Endothelial cell of umbilical vein (primary cell): Measurements from ENCODE around the gene AK9. TPM values are rescaled to one million over a fixed set of nuclear protein-coding genes. Genes with fewer than 3 reads are reported as not detected.

Source experiments
- BruUV-seq: library from RNA; stranded (reverse); fragments of 400-500 nt; replicated peaks from 2 replicates; lab custom pipeline; 2021; lab: Mats Ljungman, UMichigan
- CTCF ChIA-PET: fragments of 300-600, 350-600 bp; sonication (Branson Sonifier 250); formaldehyde crosslinking; loops from one replicate; lab custom pipeline; 2021; ENCODE audit warnings: antibody characterized with exemption, inconsistent platforms; lab: Charles Lee
- POLR2A ChIA-PET: fragments of 300-600, 350-600 bp; sonication (Branson Sonifier 250); formaldehyde crosslinking; loops from one replicate; lab custom pipeline; 2021; ENCODE audit warnings: antibody characterized with exemption, inconsistent platforms; lab: Charles Lee
- DNase-seq: peaks from one replicate; pipeline ENCODE4 v3.0.0-alpha.2; 2011; ENCODE audit warnings: low read depth, low spot score
- FAIRE-seq: peaks from 2 replicates; lab custom pipeline; 2011; peaks lifted over from hg19 to GRCh38; lab: Jason Lieb, UNC
- H2AFZ ChIP-seq: 2 replicates; pipeline ENCODE4 v1.6.0; 2012; ENCODE audit warnings: low read depth, low read length, control low read depth, inconsistent platforms
- H3K27ac ChIP-seq: 2 replicates; pipeline ENCODE4 v1.5.1; 2011; ENCODE audit warnings: low read depth, mild to moderate bottlenecking, control low read depth, low read length, moderate library complexity; ENCODE audit not compliant: insufficient read depth
- H3K27me3 ChIP-seq, 2 experiments: 2 replicates each; pipeline versions ENCODE4 v1.6.0 to v1.6.1; 2011; ENCODE audit warnings: low read length in 2 of 2, mixed read lengths in 1 of 2; ENCODE audit not compliant: control insufficient read depth in 2 of 2, insufficient read depth in 2 of 2
- H3K36me3 ChIP-seq, 2 experiments: 2 replicates in 1 of 2; 3 replicates in 1 of 2; pipeline ENCODE4 v1.5.1; 2011; ENCODE audit warnings: low read length in 2 of 2, mild to moderate bottlenecking in 1 of 2, moderate library complexity in 1 of 2; ENCODE audit not compliant: control insufficient read depth in 2 of 2, insufficient read depth in 2 of 2; ENCODE audit errors: extremely low read depth in 1 of 2
- H3K4me1 ChIP-seq: 3 replicates; pipeline ENCODE4 v1.5.1; 2011; ENCODE audit warnings: mild to moderate bottlenecking, low read length; ENCODE audit not compliant: control insufficient read depth, insufficient read depth; ENCODE audit errors: extremely low read depth
- H3K4me2 ChIP-seq: 2 replicates; pipeline ENCODE4 v1.6.1; 2011; ENCODE audit warnings: low read length, control low read depth, mixed read lengths; ENCODE audit not compliant: insufficient read depth
- H3K4me3 ChIP-seq, 3 experiments: fragments of 200-600 bp in 1 of 3; sonication (generic), shearing (Covaris generic) in 1 of 3; replicated peaks in 1 of 3; 2 replicates each; pipeline ENCODE4 v1.5.1; 2011 to 2016; ENCODE audit warnings: control low read depth in 3 of 3, low read length in 3 of 3, mild to moderate bottlenecking in 2 of 3, inconsistent platforms in 1 of 3, low read depth in 1 of 3, moderate library complexity in 1 of 3; ENCODE audit not compliant: insufficient read depth in 1 of 3
- H3K79me2 ChIP-seq: 2 replicates; pipeline ENCODE4 v1.6.0; 2012; ENCODE audit warnings: low read length, inconsistent platforms; ENCODE audit not compliant: control insufficient read depth, insufficient read depth
- H3K9ac ChIP-seq: replicated peaks from 2 replicates; pipeline ENCODE3; 2011; ENCODE audit warnings: low read length, control low read depth; ENCODE audit not compliant: insufficient read depth; ENCODE audit errors: extremely low read depth
- H3K9me1 ChIP-seq: replicated peaks from 3 replicates; pipeline ENCODE4 v1.6.0; 2011; ENCODE audit warnings: mild to moderate bottlenecking, low read length; ENCODE audit not compliant: control insufficient read depth, insufficient read depth; ENCODE audit errors: extremely low read depth
- H3K9me3 ChIP-seq: replicated peaks from 2 replicates; pipeline ENCODE4 v1.5.1; 2012; ENCODE audit warnings: low read length, inconsistent platforms; ENCODE audit not compliant: control insufficient read depth, insufficient read depth
- H4K20me1 ChIP-seq: replicated peaks from 2 replicates; pipeline ENCODE3; 2011; ENCODE audit warnings: mild to moderate bottlenecking, low read length; ENCODE audit not compliant: control insufficient read depth, insufficient read depth; ENCODE audit errors: extremely low read depth
- CTCF ChIP-seq, 2 donors: IDR thresholded peaks; 1 replicate in 1 of 2; 2 replicates in 1 of 2; pipeline ENCODE4 v1.5.1; 2011; ENCODE audit warnings: low read length in 2 of 2, mild to moderate bottlenecking in 2 of 2, moderate library complexity in 2 of 2, control low read depth in 1 of 2, inconsistent platforms in 1 of 2, low read depth in 1 of 2; ENCODE audit not compliant: insufficient read depth in 1 of 2; ENCODE audit errors: extremely low read depth in 1 of 2
- EZH2 ChIP-seq: IDR thresholded peaks from 2 replicates; pipeline ENCODE4 v1.6.1; 2012; ENCODE audit warnings: borderline replicate concordance, low read depth, mild to moderate bottlenecking, moderate library complexity, low read length, inconsistent platforms; ENCODE audit not compliant: severe bottlenecking
- FOS ChIP-seq: IDR thresholded peaks from 2 replicates; pipeline ENCODE4 v1.6.1; 2011; ENCODE audit warnings: mild to moderate bottlenecking, low read length, moderate library complexity, borderline replicate concordance; ENCODE audit not compliant: insufficient read depth
- GATA2 ChIP-seq: IDR thresholded peaks from 2 replicates; pipeline ENCODE4 v1.7.0; 2011; ENCODE audit warnings: low read depth, mild to moderate bottlenecking, moderate library complexity, mixed read lengths, low read length; ENCODE audit not compliant: insufficient read length, insufficient read depth
- JUN ChIP-seq: IDR thresholded peaks from 2 replicates; pipeline ENCODE4 v1.6.1; 2011; ENCODE audit warnings: borderline replicate concordance, low read depth; ENCODE audit not compliant: insufficient read length, insufficient read depth
- MAX ChIP-seq: IDR thresholded peaks from 2 replicates; pipeline ENCODE4 v1.6.1; 2011; ENCODE audit not compliant: insufficient read depth, insufficient read length
- MYC ChIP-seq: IDR thresholded peaks from one replicate; pipeline ENCODE4 v1.6.1; 2011; ENCODE audit warnings: mild to moderate bottlenecking, low read depth, low read length
- POLR2A ChIP-seq: IDR thresholded peaks from 2 replicates; pipeline ENCODE4 v1.6.1; 2012; ENCODE audit warnings: low read depth, mild to moderate bottlenecking, control low read depth, low read length
- POLR2AphosphoS5 ChIP-seq: IDR thresholded peaks from 2 replicates; pipeline ENCODE4 v1.6.1; 2012; ENCODE audit warnings: low read depth, mild to moderate bottlenecking, control low read depth, low read length, moderate library complexity; ENCODE audit not compliant: insufficient read depth
- dilution Hi-C: fragments of 300-500 bp; cut with MboI; formaldehyde crosslinking; loops from one replicate; pipeline ENCODE4 v1.15.0; 2019; ENCODE audit warnings: low sequenced_read_pairs; ENCODE audit not compliant: extremely low pct_ligation_motif_present
- intact Hi-C: fragments of 100-400 bp; cut with micrococcal nuclease; formaldehyde crosslinking; loops from one replicate; pipeline ENCODE4 v1.10.0; 2022
- polyA plus RNA-seq, 4 experiments: library from polyadenylated mRNA; depleted of rRNA in 3 of 4; stranded (reverse) in 3 of 4; unstranded in 1 of 4; fragments of >200 nt; gene quantifications; 2 replicates each; pipeline versions ENCODE4 v1.2.1 to v1.2.3, GENCODE V29; 2011 to 2012; ENCODE audit warnings: missing spikeins in 1 of 4
- total RNA-seq: library from RNA; stranded (reverse); gene quantifications from 2 replicates; pipeline ENCODE4 v1.2.3, GENCODE V29; 2021

AK9 gene
- total and polyA plus RNA-seq, 2 donors (not counting 3 experiments of a cell fraction or from before 2014, with no cell fraction given), result 1.4 to 3.2 TPM

GRCh38 chr6:109507490-109508072, 183.4 kb downstream of the AK9 start:
- H3K9me3 ChIP-seq, result no peaks in the 10 kb centered on the region
- no peak overlapping the region for H3K9ac ChIP-seq
- H3K27ac ChIP-seq, result no peak overlapping the region
- TF ChIP-seq JUN, result no peak
- TF ChIP-seq POLR2AphosphoS5, result no peak
- no peak for TF ChIP-seq GATA2
- TF ChIP-seq MYC, result no peak
- TF ChIP-seq EZH2, result no peak
- no peak for TF ChIP-seq POLR2A
- TF ChIP-seq CTCF (IDR thresholded peaks at IDR 0.05; ENCODE audit: extremely low read depth in 1 of 2, insufficient read depth in 1 of 2, low read depth in 1 of 2, low read length in 2 of 2), result no peak
- no peak for TF ChIP-seq MAX
- TF ChIP-seq FOS, result no peak
- H2AFZ ChIP-seq, result no peak overlapping the region
- no peak for DNase-seq
- no TSS peak for BruUV-seq
- no peaks in the 10 kb centered on the region for H4K20me1 ChIP-seq
- no peaks in the 10 kb centered on the region for H3K36me3 ChIP-seq
- dilution Hi-C loops, result no loop called here
- intact Hi-C loops, result no loop called here
- FAIRE-seq, result no peak
- no peak overlapping the region for H3K4me2 ChIP-seq
- CTCF ChIA-PET, result interaction anchor here (0.9 to 1.0 kb wide), 3 partner anchors 9 to 532 kb away, joined by 3 read pairs; no protein-coding TSS in a partner anchor
- POLR2A ChIA-PET, result no interaction called here
- H3K4me3 ChIP-seq, result no peak overlapping the region
- no peaks in the 10 kb centered on the region for H3K9me1 ChIP-seq
- H3K79me2 ChIP-seq, result no peaks in the 10 kb centered on the region
- H3K4me1 ChIP-seq, result no peaks in the 10 kb centered on the region
- peaks cover 5 to 8% of the 10 kb centered on the region in 2 experiments for H3K27me3 ChIP-seq
